Globus pallidus (tissue), 1 donor: ENCODE results near the gene ANKMY1.
"Not testable (repeated sequence)": the region's sequence is repeated elsewhere in the genome, so short reads cannot be mapped to it uniquely, and the experiment has no call there.

Experiments
- DNase-seq: peaks from one replicate; pipeline ENCODE4 v3.0.0-alpha.2; 2015; ENCODE audit warnings: low spot score

ANKMY1 gene

GRCh38 chr2:240503848-240504247 lies 53.9 kb downstream of the ANKMY1 start:
- DNase-seq = no peak

- DNase-seq = no peak
Observed at GRCh38 chr2:240503375-240503774, 54.4 kb downstream of the ANKMY1 start.

GRCh38 chr2:240502430-240503121 lies 55.2 kb downstream of the ANKMY1 start:
- DNase-seq = no peak

GRCh38 chr2:240502059-240502429 lies 55.7 kb downstream of the ANKMY1 start:
- no peak for DNase-seq

GRCh38 chr2:240501531-240501991 lies 56.2 kb downstream of the ANKMY1 start:
- no peak for DNase-seq

- DNase-seq = no peak
Observed at GRCh38 chr2:240500561-240501423, 57.0 kb downstream of the ANKMY1 start.

- no peak for DNase-seq
Observed at GRCh38 chr2:240499309-240500301, 58.2 kb downstream of the ANKMY1 start.

GRCh38 chr2:240498958-240499260 lies 58.9 kb downstream of the ANKMY1 start:
- DNase-seq = no peak

- DNase-seq = no peak
Observed at GRCh38 chr2:240498171-240498957, 59.4 kb downstream of the ANKMY1 start.

GRCh38 chr2:240497082-240497481 lies 60.7 kb downstream of the ANKMY1 start:
- not testable (repeated sequence) for DNase-seq

- DNase-seq = not testable (repeated sequence)
Observed at GRCh38 chr2:240494942-240495341, 62.8 kb downstream of the ANKMY1 start.

- no peak for DNase-seq
Observed at GRCh38 chr2:240494194-240494793, 63.5 kb downstream of the ANKMY1 start.

GRCh38 chr2:240491483-240491882 lies 66.3 kb downstream of the ANKMY1 start:
- DNase-seq = no peak

- DNase-seq = no peak
Observed at GRCh38 chr2:240482141-240482540, 75.6 kb downstream of the ANKMY1 start.

- no peak for DNase-seq
Observed at GRCh38 chr2:240481720-240482119, 76.1 kb downstream of the ANKMY1 start.

GRCh38 chr2:240480834-240481623 lies 76.8 kb downstream of the ANKMY1 start:
- no peak for DNase-seq

GRCh38 chr2:240479111-240479501 lies 78.7 kb downstream of the ANKMY1 start:
- no peak for DNase-seq

GRCh38 chr2:240478346-240479110 lies 79.3 kb downstream of the ANKMY1 start:
- no peak for DNase-seq

- DNase-seq = no peak
Observed at GRCh38 chr2:240477916-240478315, 79.9 kb downstream of the ANKMY1 start.
